ENCODE measurements around the gene RAB33B. TPM values are rescaled to one million over a fixed set of nuclear protein-coding genes. Genes with fewer than 3 reads are reported as not detected.
A peak's percentile ranks its signal among the peaks of the same experiment; 100 is the strongest.

RAB33B gene
- total RNA-seq, 4 donors from 2014 or later, result 7.9 to 13.6 (median 12.0) TPM

GRCh38 chr4:139499186-139499585 lies 45.3 kb downstream of the RAB33B start:
- Histone ChIP-seq H3K27me3 (no peaks in the 10 kb centered on the region), H3K27ac (no peak overlapping the region), H3K4me1 (peaks cover 0 to 4% of the 10 kb centered on the region in 2 donors), H3K9me3 (no peaks in the 10 kb centered on the region), H3K36me3 (no peaks in the 10 kb centered on the region), H3K4me3 (replicated peaks in 1 of 3) (no peak overlapping the region)
- no peak for DNase-seq
- intact Hi-C loops (cut with DNase I), result loop anchor here (5.0 to 10.0 kb wide), 2 partner anchors 136 to 153 kb away; no protein-coding TSS in a partner anchor
- TF ChIP-seq POLR2A (IDR thresholded peaks at IDR 0.05), result no peak
- TF ChIP-seq, protein P1, sequence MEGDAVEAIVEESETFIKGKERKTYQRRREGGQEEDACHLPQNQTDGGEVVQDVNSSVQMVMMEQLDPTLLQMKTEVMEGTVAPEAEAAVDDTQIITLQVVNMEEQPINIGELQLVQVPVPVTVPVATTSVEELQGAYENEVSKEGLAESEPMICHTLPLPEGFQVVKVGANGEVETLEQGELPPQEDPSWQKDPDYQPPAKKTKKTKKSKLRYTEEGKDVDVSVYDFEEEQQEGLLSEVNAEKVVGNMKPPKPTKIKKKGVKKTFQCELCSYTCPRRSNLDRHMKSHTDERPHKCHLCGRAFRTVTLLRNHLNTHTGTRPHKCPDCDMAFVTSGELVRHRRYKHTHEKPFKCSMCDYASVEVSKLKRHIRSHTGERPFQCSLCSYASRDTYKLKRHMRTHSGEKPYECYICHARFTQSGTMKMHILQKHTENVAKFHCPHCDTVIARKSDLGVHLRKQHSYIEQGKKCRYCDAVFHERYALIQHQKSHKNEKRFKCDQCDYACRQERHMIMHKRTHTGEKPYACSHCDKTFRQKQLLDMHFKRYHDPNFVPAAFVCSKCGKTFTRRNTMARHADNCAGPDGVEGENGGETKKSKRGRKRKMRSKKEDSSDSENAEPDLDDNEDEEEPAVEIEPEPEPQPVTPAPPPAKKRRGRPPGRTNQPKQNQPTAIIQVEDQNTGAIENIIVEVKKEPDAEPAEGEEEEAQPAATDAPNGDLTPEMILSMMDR (IDR thresholded peaks at IDR 0.05), result no peak
- 89 to 91% methylated on average over 4 of the region's 4 CpGs for WGBS, 2 donors

GRCh38 chr4:139501117-139501516 lies 47.2 kb downstream of the RAB33B start:
- intact Hi-C loops (cut with DNase I), result no loop called here
- H3K4me3 ChIP-seq (replicated peaks in 1 of 3), result no peak overlapping the region
- DNase-seq, result no peak
- H3K27me3 ChIP-seq, result no peaks in the 10 kb centered on the region
- no peaks in the 10 kb centered on the region for H3K36me3 ChIP-seq
- no peaks in the 10 kb centered on the region for H3K9me3 ChIP-seq
- H3K27ac ChIP-seq, result no peak overlapping the region
- H3K4me1 ChIP-seq, result peaks cover 0 to 3% of the 10 kb centered on the region in 2 donors
- 42 to 46% methylated on average over 3 of the region's 3 CpGs for WGBS, 2 donors
- TF ChIP-seq, protein P1 (IDR thresholded peaks at IDR 0.05), result no peak
- TF ChIP-seq POLR2A (IDR thresholded peaks at IDR 0.05), result no peak

DNA sequence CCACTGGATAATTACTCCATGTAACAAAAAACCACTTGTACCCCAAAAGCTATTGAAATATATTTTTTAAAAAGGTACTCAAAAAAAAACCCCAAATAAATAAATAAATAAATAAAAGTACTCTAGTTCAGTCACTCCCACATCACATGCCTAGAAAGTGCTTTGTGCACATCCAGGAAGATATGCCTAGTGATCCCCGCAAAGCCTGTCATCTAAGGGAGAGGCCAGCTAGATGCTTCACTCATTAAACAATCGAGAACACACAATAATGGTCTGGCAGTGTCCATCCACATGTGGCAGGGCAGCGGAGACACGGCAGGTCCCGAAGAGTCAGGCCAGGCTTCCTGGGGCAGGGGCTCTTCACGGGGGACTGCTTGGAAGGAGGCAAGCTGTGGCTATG lies 47.6 kb downstream of the RAB33B start:
- H3K4me1 ChIP-seq, result no peaks in the 10 kb centered on the region
- TF ChIP-seq POLR2A (IDR thresholded peaks at IDR 0.05), result no peak
- TF ChIP-seq, protein P1 (IDR thresholded peaks at IDR 0.05), result no peak
- 70 to 86% methylated on average over 6 of the region's 6 CpGs for WGBS, 2 donors
- H3K27ac ChIP-seq, result no peak overlapping the region
- H3K36me3 ChIP-seq, result no peaks in the 10 kb centered on the region
- no peaks in the 10 kb centered on the region for H3K9me3 ChIP-seq
- H3K4me3 ChIP-seq (replicated peaks in 1 of 3), result no peak overlapping the region
- DNase-seq, result no peak
- intact Hi-C loops (cut with DNase I), result no loop called here
- H3K27me3 ChIP-seq, result no peaks in the 10 kb centered on the region

DNA sequence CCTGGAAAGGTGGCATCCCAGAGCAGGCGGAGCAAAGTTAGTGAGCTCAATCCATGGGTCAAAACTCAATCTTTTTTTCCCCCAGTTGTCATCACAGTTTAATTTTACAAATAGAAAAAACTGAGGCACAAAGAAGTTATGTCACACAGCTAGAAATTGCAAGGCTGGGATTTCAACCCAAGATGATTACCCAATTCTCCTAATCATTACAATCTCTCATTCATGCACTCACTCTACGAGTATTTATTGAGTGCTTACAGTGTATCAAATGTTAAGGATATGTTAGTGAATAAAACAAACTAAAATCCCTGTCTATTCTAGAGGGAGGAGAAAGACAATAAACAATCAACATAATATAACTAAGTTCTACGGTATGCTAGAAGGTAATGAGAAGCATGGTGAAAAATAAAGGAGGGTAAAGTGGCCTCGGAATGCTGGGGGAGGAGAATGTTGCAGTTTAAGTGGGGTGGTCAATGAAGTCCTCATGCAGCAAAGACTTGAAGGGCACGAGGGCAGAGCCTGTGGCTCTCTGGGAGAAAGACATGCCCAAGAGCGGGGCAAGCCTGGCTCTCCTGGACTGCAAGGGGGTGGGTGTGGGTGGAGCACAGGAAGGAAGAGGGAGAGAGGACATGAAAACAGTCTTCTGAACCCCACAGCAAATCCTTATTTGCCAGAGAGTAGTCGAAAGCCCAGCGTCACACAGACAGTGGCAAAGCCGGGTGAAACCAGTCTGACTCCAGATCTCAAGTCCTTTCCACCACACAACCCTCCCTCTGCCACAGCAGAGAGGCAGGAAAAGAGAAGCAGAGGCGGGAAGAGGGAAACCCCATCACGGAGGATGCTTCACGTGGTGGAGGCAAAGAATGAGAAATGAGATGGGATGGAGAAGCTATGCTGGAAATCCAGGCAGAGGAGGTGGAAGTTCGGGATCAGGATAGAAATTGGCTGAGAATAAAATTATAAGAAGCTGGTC lies 48.3 kb downstream of the RAB33B start:
- WGBS, 2 donors, result 57 to 70% methylated on average over 13 of the region's 13 CpGs
- H3K4me3 ChIP-seq (replicated peaks in 1 of 3), result no peak overlapping the region
- intact Hi-C loops (cut with DNase I), result no loop called here

More for the DNA sequence above, 48.3 kb downstream of the RAB33B start:
- H3K27ac ChIP-seq, result no peak overlapping the region
- no peak for TF ChIP-seq POLR2A (IDR thresholded peaks at IDR 0.05)
- TF ChIP-seq, protein P1 (IDR thresholded peaks at IDR 0.05), result no peak
- H3K4me1 ChIP-seq, result no peaks in the 10 kb centered on the region
- no peaks in the 10 kb centered on the region for H3K27me3 ChIP-seq
- H3K36me3 ChIP-seq, result no peaks in the 10 kb centered on the region
- no peaks in the 10 kb centered on the region for H3K9me3 ChIP-seq
- peak in 1 of 2 donors; percentile 9 for DNase-seq
